OCI-LY7 (cell line): ENCODE data around the gene B4GALNT2.

ENCODE experiments used
- CTCF ChIP-seq: fragments of 200-600 bp; sonication (generic); conservative IDR thresholded peaks from 2 replicates; pipeline ENCODE4 v1.5.1; 2014; ENCODE audit warnings: mild to moderate bottlenecking, antibody characterized with exemption, low read length, moderate library complexity, mixed read lengths
- EZH2phosphoT487 ChIP-seq: fragments of 200-600 bp; sonication (generic); IDR thresholded peaks from 2 replicates; pipeline ENCODE4 v1.6.1; 2018; ENCODE audit warnings: low read depth, borderline replicate concordance, mild to moderate bottlenecking, mixed run types, antibody characterized with exemption, low read length, moderate library complexity, mixed read lengths

GRCh38 chr17:49180998-49181635 is 48.5 kb downstream of the B4GALNT2 start:
- TF ChIP-seq CTCF (no peak), EZH2phosphoT487 (no peak)
